Right lobe of liver (tissue), 6 donors: ENCODE measurements around the gene PDCD7. TPM values are rescaled to one million over a fixed set of nuclear protein-coding genes. Genes with fewer than 3 reads are reported as not detected.

ENCODE experiments used
- ATAC-seq, 4 donors: fragments of 200-7000 bp; cut with Tn5 transposase; one replicate each; pipeline ENCODE4 v1.9.1; 2020; ENCODE audit warnings: mild to moderate bottlenecking in 4 of 4, moderate library complexity in 4 of 4
- DNase-seq, 3 donors: peaks; one replicate each; pipeline ENCODE4 v3.0.0-alpha.2; 2020
- H3K27ac ChIP-seq, 3 donors: fragments of 200-600 bp; one replicate each; pipeline ENCODE4 v1.8.0; 2022
- H3K27me3 ChIP-seq, 2 donors: fragments of 200-600 bp; one replicate each; pipeline ENCODE4 v1.8.0; 2022
- H3K36me3 ChIP-seq, 4 donors: fragments of 200-600 bp; sonication (generic) in 1 of 4; one replicate each; pipeline versions ENCODE4 v1.5.1 to v1.8.0; 2017 to 2022; ENCODE audit warnings: control low read depth in 1 of 4
- H3K4me1 ChIP-seq, 4 donors: fragments of 200-600 bp; sonication (generic) in 1 of 4; one replicate each; pipeline versions ENCODE4 v1.5.1 to v1.8.0; 2017 to 2022; ENCODE audit warnings: control low read depth in 1 of 4
- H3K4me3 ChIP-seq, 3 donors: fragments of 200-600 bp; one replicate each; pipeline ENCODE4 v1.8.0; 2022
- H3K9me3 ChIP-seq, 4 donors: fragments of 200-600 bp; sonication (generic) in 1 of 4; one replicate each; pipeline versions ENCODE4 v1.5.1 to v1.8.0; 2017 to 2022; ENCODE audit warnings: control low read depth in 1 of 4
- POLR2A ChIP-seq: fragments of 450-650 bp; IDR thresholded peaks from one replicate; pipeline ENCODE4 v1.6.1; 2017; ENCODE audit warnings: antibody characterized with exemption, mild to moderate bottlenecking
- WGBS: methylation state at CpG from one replicate; pipeline ENCODE4 v1.1.6; 2018; ENCODE audit warnings: low coverage, low lambda C conversion rate; ENCODE audit not compliant: insufficient coverage; ENCODE audit errors: missing lambda C conversion rate; 5-methylcytosine and 5-hydroxymethylcytosine counted together
- intact Hi-C, 2 donors: fragments of 100-400 bp; cut with DNase I; formaldehyde crosslinking; loops; one replicate each; pipeline versions ENCODE4 v1.11.2 to v1.14.1; 2022
- total RNA-seq, 6 experiments: library from RNA; depleted of rRNA in 2 of 6; stranded (reverse); fragments of >200 nt in 2 of 6; fragmentation: NEBNext Ultra II Directional in 3 of 6; extraction: Animal tissue kit (Norgen Biotek cat#: 25700) in 3 of 6; gene quantifications; one replicate each; pipeline versions ENCODE4 v1.1.0 to v1.2.4, GENCODE V29; 2016 to 2023
- TF ChIP-seq, protein P1 (sequence below), 4 donors: fragments of 200-600 bp in 3 of 4; fragments of 450-650 bp in 1 of 4; IDR thresholded peaks; one replicate each; pipeline versions ENCODE4 v1.5.1 to v1.8.0; 2016 to 2022; ENCODE audit warnings: antibody characterized with exemption in 4 of 4, mild to moderate bottlenecking in 2 of 4
- donor health status: DM: no; HTN: yes; CAD: no.
- donor health status: DM: no; HTN: no; CAD: no.
- donor health status: DM: no; HTN: no; CAD: no.
- donor health status: DM: no; HTN: yes; CAD: no.
- donor health status: DM: no; HTN: yes; CAD: no.

The PDCD7 gene
- total RNA-seq, 6 experiments from 2014 or later: 6.3 to 12.2 (median 9.1) TPM

DNA sequence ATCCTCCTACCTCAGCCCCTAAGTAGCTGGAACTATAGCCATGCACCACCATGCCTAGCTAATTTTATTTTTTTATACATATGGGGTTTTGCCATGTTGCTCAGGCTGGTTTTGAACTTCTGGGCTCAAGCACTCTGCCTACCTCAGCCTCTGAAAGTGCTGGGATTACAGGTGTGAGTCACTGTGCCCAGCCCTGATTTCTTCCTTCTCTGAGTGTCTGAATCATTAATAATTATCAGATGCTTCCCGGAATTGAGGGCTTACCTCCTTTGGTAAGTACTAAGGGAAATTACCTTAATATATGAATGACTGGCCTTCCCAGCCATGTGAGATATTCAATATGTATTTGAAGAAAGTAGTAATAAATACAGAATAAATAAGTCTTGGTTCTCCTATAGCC is 44.3 kb upstream of the PDCD7 start:
- ATAC-seq (peak in 1 of 4 donors; percentile 58), DNase-seq (no peak)
- intact Hi-C loops: no loop called here
- no peak overlapping the region for H3K4me3 ChIP-seq
- 31% methylated on average over 1 of the region's 1 CpG for WGBS
- no peaks in the 10 kb centered on the region for H3K27me3 ChIP-seq
- peaks cover 0 to 48% (median 7%) of the 10 kb centered on the region in 4 donors for H3K4me1 ChIP-seq
- H3K36me3 ChIP-seq: peaks cover 0 to 53% (median 17%) of the 10 kb centered on the region in 4 donors
- TF ChIP-seq POLR2A: no peak
- TF ChIP-seq, protein P1, sequence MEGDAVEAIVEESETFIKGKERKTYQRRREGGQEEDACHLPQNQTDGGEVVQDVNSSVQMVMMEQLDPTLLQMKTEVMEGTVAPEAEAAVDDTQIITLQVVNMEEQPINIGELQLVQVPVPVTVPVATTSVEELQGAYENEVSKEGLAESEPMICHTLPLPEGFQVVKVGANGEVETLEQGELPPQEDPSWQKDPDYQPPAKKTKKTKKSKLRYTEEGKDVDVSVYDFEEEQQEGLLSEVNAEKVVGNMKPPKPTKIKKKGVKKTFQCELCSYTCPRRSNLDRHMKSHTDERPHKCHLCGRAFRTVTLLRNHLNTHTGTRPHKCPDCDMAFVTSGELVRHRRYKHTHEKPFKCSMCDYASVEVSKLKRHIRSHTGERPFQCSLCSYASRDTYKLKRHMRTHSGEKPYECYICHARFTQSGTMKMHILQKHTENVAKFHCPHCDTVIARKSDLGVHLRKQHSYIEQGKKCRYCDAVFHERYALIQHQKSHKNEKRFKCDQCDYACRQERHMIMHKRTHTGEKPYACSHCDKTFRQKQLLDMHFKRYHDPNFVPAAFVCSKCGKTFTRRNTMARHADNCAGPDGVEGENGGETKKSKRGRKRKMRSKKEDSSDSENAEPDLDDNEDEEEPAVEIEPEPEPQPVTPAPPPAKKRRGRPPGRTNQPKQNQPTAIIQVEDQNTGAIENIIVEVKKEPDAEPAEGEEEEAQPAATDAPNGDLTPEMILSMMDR (IDR thresholded peaks at IDR 0.05): no peak
- H3K27ac ChIP-seq: peak overlapping the region in 1 of 3 donors; percentile 9
- no peaks in the 10 kb centered on the region for H3K9me3 ChIP-seq

DNA sequence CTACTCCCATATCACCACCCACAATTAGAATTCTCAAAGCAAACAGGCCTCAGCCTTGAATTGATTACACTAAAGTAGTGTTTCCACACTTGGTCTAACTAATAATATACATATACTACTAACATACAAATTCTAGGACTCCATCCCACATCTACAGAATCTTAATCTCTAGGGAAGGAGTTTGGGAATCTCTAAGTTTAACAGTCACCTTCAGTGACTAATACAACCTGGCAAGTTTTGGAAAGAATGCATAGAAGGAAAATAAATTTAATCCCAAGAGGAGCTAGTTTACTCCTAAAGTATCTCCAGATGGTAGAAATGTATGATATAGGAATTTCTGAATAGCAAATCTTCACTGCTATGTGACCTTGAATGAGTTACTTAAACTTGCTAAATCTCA is 42.4 kb upstream of the PDCD7 start:
- DNase-seq (no peak), ATAC-seq (no peak)
- no peaks in the 10 kb centered on the region for H3K27me3 ChIP-seq
- intact Hi-C loops: no loop called here
- no peaks in the 10 kb centered on the region for H3K9me3 ChIP-seq
- TF ChIP-seq, protein P1 (IDR thresholded peaks at IDR 0.05): no peak
- no peak for TF ChIP-seq POLR2A
- H3K36me3 ChIP-seq: peaks cover 0 to 61% (median 18%) of the 10 kb centered on the region in 4 donors
- H3K4me3 ChIP-seq: no peak overlapping the region
- H3K27ac ChIP-seq: peak overlapping the region in 1 of 3 donors; percentile 11
- H3K4me1 ChIP-seq: peaks cover 0 to 48% (median 13%) of the 10 kb centered on the region in 4 donors

- ATAC-seq (no peak), DNase-seq (no peak)
- intact Hi-C loops: no loop called here
- H3K27ac ChIP-seq: peak overlapping the region in 1 of 3 donors; percentile 11
- TF ChIP-seq, protein P1 (IDR thresholded peaks at IDR 0.05): no peak
- no peak for TF ChIP-seq POLR2A
- H3K27me3 ChIP-seq: no peaks in the 10 kb centered on the region
- peaks cover 0 to 61% (median 19%) of the 10 kb centered on the region in 4 donors for H3K36me3 ChIP-seq
- peaks cover 0 to 48% (median 14%) of the 10 kb centered on the region in 4 donors for H3K4me1 ChIP-seq
- WGBS: 71% methylated on average over 5 of the region's 5 CpGs
- H3K4me3 ChIP-seq: no peak overlapping the region
- H3K9me3 ChIP-seq: no peaks in the 10 kb centered on the region
Observed at GRCh38 chr15:65175511-65175910, 41.9 kb upstream of the PDCD7 start.

- peaks cover 0 to 47% (median 12%) of the 10 kb centered on the region in 4 donors for H3K4me1 ChIP-seq
- peak overlapping the region in 1 of 3 donors; percentile 91 for H3K27ac ChIP-seq
- no peak overlapping the region for H3K4me3 ChIP-seq
- intact Hi-C loops: no loop called here
- H3K9me3 ChIP-seq: no peaks in the 10 kb centered on the region
- H3K36me3 ChIP-seq: peaks cover 0 to 63% (median 23%) of the 10 kb centered on the region in 4 donors
- ATAC-seq: no peak
- no peak for DNase-seq
- 99% methylated on average over 5 of the region's 5 CpGs for WGBS
- H3K27me3 ChIP-seq: no peaks in the 10 kb centered on the region
- TF ChIP-seq POLR2A: no peak
- TF ChIP-seq, protein P1 (IDR thresholded peaks at IDR 0.05): no peak
Observed at GRCh38 chr15:65174509-65174908, 40.9 kb upstream of the PDCD7 start.

DNA sequence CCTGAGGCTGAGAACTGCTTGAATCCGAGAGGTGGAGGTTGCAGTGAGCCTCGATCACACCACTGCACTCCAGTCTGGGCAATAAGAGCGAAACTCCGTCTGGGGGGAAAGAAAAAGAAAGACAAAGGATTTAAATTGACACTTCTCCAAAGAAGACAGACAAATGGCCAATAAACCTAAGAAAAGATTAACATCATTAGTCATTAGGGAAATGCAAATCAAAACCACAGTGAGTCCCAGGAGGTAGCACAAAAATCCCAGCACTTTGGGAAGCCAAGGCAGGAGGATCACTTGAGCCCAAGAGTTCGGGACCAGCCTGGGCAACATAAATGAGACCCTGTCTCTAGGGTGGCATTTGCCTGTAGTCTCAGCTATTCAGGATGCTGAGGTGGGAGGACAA is 38.9 kb upstream of the PDCD7 start:
- no peak overlapping the region for H3K4me3 ChIP-seq
- no peak for ATAC-seq
- H3K36me3 ChIP-seq: peaks cover 0 to 48% (median 16%) of the 10 kb centered on the region in 4 donors
- H3K4me1 ChIP-seq: peaks cover 0 to 45% (median 12%) of the 10 kb centered on the region in 4 donors
- 97% methylated on average over 4 of the region's 5 CpGs for WGBS
- TF ChIP-seq POLR2A: no peak
- TF ChIP-seq, protein P1 (IDR thresholded peaks at IDR 0.05): no peak
- DNase-seq: no peak
- H3K27me3 ChIP-seq: no peaks in the 10 kb centered on the region
- intact Hi-C loops: no loop called here
- no peaks in the 10 kb centered on the region for H3K9me3 ChIP-seq
- H3K27ac ChIP-seq: peak overlapping the region; percentile 69 to 91 (median 71)
